BJ (cell line): ENCODE results near the gene PJA2. TPM values are rescaled to one million over a fixed set of nuclear protein-coding genes. Genes with fewer than 3 reads are reported as not detected.

Experiments
- CTCF ChIA-PET: fragments of 350-600 bp; formaldehyde crosslinking; extraction: SDS; loops from one replicate; lab custom pipeline; 2021; ENCODE audit warnings: antibody characterized with exemption, inconsistent platforms; lab: Yijun Ruan, JAX
- POLR2A ChIA-PET: fragments of 300-600 bp; sonication (Branson Sonifier 250); formaldehyde crosslinking; extraction: SDS; loops from one replicate; lab custom pipeline; 2021; ENCODE audit warnings: antibody characterized with exemption; lab: Charles Lee
- DNase-seq: peaks from one replicate; pipeline ENCODE4 v3.0.0-alpha.2; 2011; ENCODE audit warnings: low read depth
- H3K27me3 ChIP-seq: 2 replicates; pipeline ENCODE4 v1.6.0; 2011; ENCODE audit warnings: low read length; ENCODE audit not compliant: control insufficient read depth, insufficient read depth
- H3K36me3 ChIP-seq: 2 replicates; pipeline ENCODE4 v1.5.1; 2011; ENCODE audit warnings: low read length; ENCODE audit not compliant: control insufficient read depth, insufficient read depth
- H3K4me3 ChIP-seq: 2 replicates; pipeline ENCODE4 v1.5.1; 2011; ENCODE audit warnings: low read depth, mild to moderate bottlenecking, control low read depth, low read length
- CTCF ChIP-seq: IDR thresholded peaks from 2 replicates; pipeline ENCODE4 v1.5.1; 2011; ENCODE audit warnings: low read depth, mild to moderate bottlenecking, control low read depth, inconsistent platforms, low read length, moderate library complexity; ENCODE audit not compliant: insufficient read depth
- polyA plus RNA-seq: library from polyadenylated mRNA; depleted of rRNA; stranded (reverse); fragments of >200 nt; gene quantifications from 2 replicates; pipeline ENCODE4 v1.2.3, GENCODE V29; 2011

Gene PJA2
- polyA plus RNA-seq, 1 experiment: 33.6 TPM

DNA sequence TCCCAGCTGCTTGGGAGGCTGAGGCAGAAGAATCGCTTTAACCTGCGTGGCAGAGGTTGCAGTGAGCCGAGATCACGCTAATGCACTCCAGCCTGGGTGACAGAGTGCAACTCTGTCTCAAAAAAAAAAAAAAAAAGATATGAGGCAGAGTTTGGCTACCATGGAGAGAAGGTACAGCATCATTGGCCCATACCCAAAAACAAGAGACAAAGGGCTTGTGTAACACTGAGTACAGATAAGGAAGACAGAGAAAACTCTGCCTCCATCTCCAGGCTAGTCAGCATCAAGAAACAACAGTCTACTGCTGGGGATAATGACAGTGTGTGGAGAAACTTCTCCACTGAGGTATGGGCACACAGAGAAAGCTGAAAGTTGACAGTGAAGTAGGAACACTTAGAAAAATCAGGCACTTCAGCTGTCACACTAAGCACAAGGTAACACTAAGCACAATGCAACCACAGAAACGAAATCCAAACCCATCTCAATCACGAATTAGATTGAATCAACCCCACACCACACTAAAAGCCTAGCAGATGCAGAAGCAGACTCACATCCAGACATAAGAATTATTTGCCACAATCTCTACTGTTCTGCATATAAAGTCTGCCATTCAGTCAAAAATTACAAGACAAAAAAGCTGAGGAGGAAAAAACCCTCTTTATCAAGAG, 10.5 kb downstream of the PJA2 start:
- no peaks in the 10 kb centered on the region for H3K27me3 ChIP-seq
- no peaks in the 10 kb centered on the region for H3K36me3 ChIP-seq
- ChIA-PET CTCF (no interaction called here), POLR2A (interaction anchor here (0.5 kb wide), 1 partner anchor 11 kb away, joined by 3 read pairs; the partner anchor contains the start of gene PJA2)
- no peak for TF ChIP-seq CTCF
- DNase-seq: no peak
- H3K4me3 ChIP-seq: no peak overlapping the region

DNA sequence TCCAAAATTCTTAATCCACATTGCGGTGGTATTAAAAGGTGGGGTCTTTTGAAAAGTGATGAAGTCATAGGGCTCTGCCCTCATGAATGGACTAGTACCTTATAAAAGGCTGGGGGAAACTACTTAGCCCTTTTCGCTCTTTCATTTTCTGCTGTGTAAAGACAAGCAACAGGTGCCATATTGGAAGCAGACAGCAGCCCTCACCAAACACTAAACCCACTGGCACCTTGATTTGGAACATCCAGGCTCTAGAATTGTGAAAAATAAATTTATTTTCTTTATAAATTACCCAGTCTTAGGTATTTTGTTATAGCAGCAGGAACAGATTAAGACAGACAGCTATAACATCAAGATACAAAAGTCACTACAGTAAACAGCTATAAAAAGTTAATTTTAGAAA, 12.8 kb downstream of the PJA2 start:
- no peak overlapping the region for H3K4me3 ChIP-seq
- H3K36me3 ChIP-seq: no peaks in the 10 kb centered on the region
- TF ChIP-seq CTCF: no peak
- no peaks in the 10 kb centered on the region for H3K27me3 ChIP-seq
- DNase-seq: no peak
- ChIA-PET CTCF (no interaction called here), POLR2A (no interaction called here)

GRCh38 chr5:109394806-109395205, 15.0 kb downstream of the PJA2 start:
- DNase-seq: no peak
- ChIA-PET POLR2A (interaction anchor here (0.6 kb wide), 1 partner anchor 324 kb away, joined by 3 read pairs; no protein-coding TSS in a partner anchor), CTCF (interaction anchor here (0.6 kb wide), 1 partner anchor 72 kb away, joined by 3 read pairs; no protein-coding TSS in a partner anchor)
- Histone ChIP-seq H3K36me3 (no peaks in the 10 kb centered on the region), H3K4me3 (no peak overlapping the region), H3K27me3 (no peaks in the 10 kb centered on the region)
- no peak for TF ChIP-seq CTCF

GRCh38 chr5:109390188-109390587, 19.6 kb downstream of the PJA2 start:
- no peak for TF ChIP-seq CTCF
- Histone ChIP-seq H3K36me3 (no peaks in the 10 kb centered on the region), H3K27me3 (no peaks in the 10 kb centered on the region), H3K4me3 (no peak overlapping the region)
- no peak for DNase-seq
- POLR2A ChIA-PET: no interaction called here
- CTCF ChIA-PET: interaction anchor here (0.7 kb wide), 1 partner anchor 96 kb away, joined by 3 read pairs; no protein-coding TSS in a partner anchor

GRCh38 chr5:109388407-109388806, 21.4 kb downstream of the PJA2 start:
- ChIA-PET CTCF (interaction anchor here (1.0 kb wide), 1 partner anchor 12 kb away, joined by 3 read pairs; no protein-coding TSS in a partner anchor), POLR2A (no interaction called here)
- Histone ChIP-seq H3K27me3 (no peaks in the 10 kb centered on the region), H3K4me3 (no peak overlapping the region), H3K36me3 (no peaks in the 10 kb centered on the region)
- TF ChIP-seq CTCF: no peak
- DNase-seq: no peak
